HEK293T (cell line): Measurements from ENCODE around the gene RRAS2.

ENCODE experiments used
- CTCF ChIA-PET: fragments of 350-600 bp; formaldehyde crosslinking; extraction: SDS; loops from one replicate; lab custom pipeline; 2021; ENCODE audit warnings: antibody characterized with exemption, inconsistent platforms; lab: Yijun Ruan, JAX
- POLR2A ChIA-PET: fragments of 350-600 bp; formaldehyde crosslinking; extraction: SDS; loops from one replicate; lab custom pipeline; 2020; ENCODE audit warnings: antibody characterized with exemption, inconsistent platforms; lab: Yijun Ruan, JAX
- DNase-seq: peaks from one replicate; pipeline ENCODE4 v3.0.0; 2012; ENCODE audit warnings: mixed read lengths; ENCODE audit errors: extremely low spot score
- ARNT ChIP-seq: fragments of 450-650 bp; IDR thresholded peaks from 2 replicates; pipeline ENCODE4 v1.6.1; 2017; ENCODE audit warnings: mild to moderate bottlenecking
- BHLHE40 ChIP-seq: fragments of 450-650 bp; IDR thresholded peaks from 2 replicates; pipeline ENCODE4 v1.6.1; 2016; ENCODE audit warnings: mild to moderate bottlenecking, moderate library complexity, borderline replicate concordance
- CTBP1 ChIP-seq: fragments of 450-650 bp; IDR thresholded peaks from 2 replicates; pipeline ENCODE4 v1.6.1; 2016; ENCODE audit warnings: borderline replicate concordance
- ELF4 ChIP-seq: fragments of 450-650 bp; IDR thresholded peaks from 2 replicates; pipeline ENCODE4 v1.6.1; 2017; ENCODE audit warnings: antibody characterized with exemption
- FOXA1 ChIP-seq: fragments of 450-650 bp; IDR thresholded peaks from 2 replicates; pipeline ENCODE4 v1.6.1; 2016; ENCODE audit warnings: mild to moderate bottlenecking
- FOXK2 ChIP-seq: fragments of 450-650 bp; IDR thresholded peaks from 2 replicates; pipeline ENCODE4 v1.6.1; 2016; ENCODE audit warnings: mild to moderate bottlenecking
- FOXM1 ChIP-seq: fragments of 450-650 bp; IDR thresholded peaks from 2 replicates; pipeline ENCODE4 v1.6.1; 2017; ENCODE audit warnings: mild to moderate bottlenecking, borderline replicate concordance
- HDGF ChIP-seq: fragments of 450-650 bp; IDR thresholded peaks from 2 replicates; pipeline ENCODE4 v1.6.1; 2017; ENCODE audit warnings: antibody characterized with exemption, borderline replicate concordance
- L3MBTL2 ChIP-seq: fragments of 450-650 bp; conservative IDR thresholded peaks from 2 replicates; pipeline ENCODE4 v1.6.1; 2016; ENCODE audit warnings: mild to moderate bottlenecking
- LEF1 ChIP-seq: fragments of 450-650 bp; IDR thresholded peaks from 2 replicates; pipeline ENCODE4 v1.6.1; 2017; ENCODE audit warnings: mild to moderate bottlenecking, borderline replicate concordance
- NFRKB ChIP-seq: fragments of 450-650 bp; IDR thresholded peaks from 2 replicates; pipeline ENCODE4 v1.6.1; 2016; ENCODE audit warnings: mild to moderate bottlenecking, moderate library complexity
- PKNOX1 ChIP-seq: fragments of 450-650 bp; IDR thresholded peaks from 2 replicates; pipeline ENCODE4 v1.6.1; 2016
- SP1 ChIP-seq: fragments of 450-650 bp; IDR thresholded peaks from 2 replicates; pipeline ENCODE4 v1.6.1; 2017
- SUZ12 ChIP-seq: fragments of 450-650 bp; IDR thresholded peaks from 2 replicates; pipeline ENCODE4 v1.6.1; 2016; ENCODE audit warnings: mild to moderate bottlenecking
- TARDBP ChIP-seq: fragments of 450-650 bp; IDR thresholded peaks from 2 replicates; pipeline ENCODE4 v1.6.1; 2016
- ZNF384 ChIP-seq: fragments of 450-650 bp; IDR thresholded peaks from 2 replicates; pipeline ENCODE4 v1.6.1; 2016

RRAS2 gene

GRCh38 chr11:14320020-14320419, 39.0 kb downstream of the RRAS2 start:
- DNase-seq: no peak
- POLR2A ChIA-PET: no interaction called here
- CTCF ChIA-PET: interaction anchor here (1.4 kb wide), 1 partner anchor 19 kb away, joined by 3 read pairs; no protein-coding TSS in a partner anchor

GRCh38 chr11:14318581-14318981, 40.4 kb downstream of the RRAS2 start:
- TF ChIP-seq L3MBTL2 (no peak), ARNT (no peak), FOXM1 (no peak), PKNOX1 (no peak), LEF1 (no peak), SUZ12 (no peak), FOXA1 (no peak), HDGF (no peak)
- CTCF ChIA-PET: interaction anchor here (0.8 to 1.8 kb wide), 2 partner anchors 10 to 100 kb away, joined by 3 to 5 read pairs; no protein-coding TSS in a partner anchor
- no peak for DNase-seq
- POLR2A ChIA-PET: interaction anchor here (0.8 kb wide), 1 partner anchor 40 kb away, joined by 3 read pairs; no protein-coding TSS in a partner anchor

More at GRCh38 chr11:14320020-14320419, 39.0 kb downstream of the RRAS2 start:
- TF ChIP-seq CTBP1 (no peak), TARDBP (no peak), NFRKB (no peak), ELF4 (no peak), ZNF384 (no peak), PKNOX1 (no peak), ARNT (no peak), L3MBTL2 (no peak), LEF1 (no peak), SP1 (no peak), HDGF (no peak)

GRCh38 chr11:14317659-14318325, 41.2 kb downstream of the RRAS2 start:
- TF ChIP-seq FOXK2 (no peak), L3MBTL2 (no peak), LEF1 (no peak), FOXM1 (no peak), ARNT (no peak), ELF4 (no peak), PKNOX1 (no peak), TARDBP (no peak), SP1 (no peak), BHLHE40 (no peak), HDGF (no peak)
- no peak for DNase-seq
- CTCF ChIA-PET: interaction anchor here (1.8 kb wide), 1 partner anchor 9 kb away, joined by 5 read pairs; no protein-coding TSS in a partner anchor
- POLR2A ChIA-PET: no interaction called here

- ChIA-PET CTCF (no interaction called here), POLR2A (no interaction called here)
- TF ChIP-seq ARNT: no peak
- no peak for TF ChIP-seq CTBP1
- TF ChIP-seq LEF1: no peak
- no peak for TF ChIP-seq TARDBP
- TF ChIP-seq FOXA1: no peak
- TF ChIP-seq ELF4: no peak
- no peak for TF ChIP-seq FOXK2
- TF ChIP-seq BHLHE40: no peak
- TF ChIP-seq PKNOX1: no peak
- TF ChIP-seq FOXM1: no peak
- TF ChIP-seq L3MBTL2: no peak
- TF ChIP-seq SUZ12: no peak
- no peak for TF ChIP-seq NFRKB
- TF ChIP-seq ZNF384: no peak
- TF ChIP-seq SP1: no peak
- TF ChIP-seq HDGF: no peak
- DNase-seq: no peak
These were observed 43.9 kb downstream of the RRAS2 start for GRCh38 chr11:14315130-14315529.

- CTCF ChIA-PET: no interaction called here
- TF ChIP-seq HDGF: no peak
- no peak for TF ChIP-seq ARNT
- no peak for TF ChIP-seq BHLHE40
- TF ChIP-seq FOXK2: no peak
- no peak for TF ChIP-seq FOXM1
- no peak for TF ChIP-seq PKNOX1
- TF ChIP-seq TARDBP: no peak
- TF ChIP-seq L3MBTL2: no peak
- TF ChIP-seq ELF4: no peak
- TF ChIP-seq SUZ12: no peak
- TF ChIP-seq FOXA1: no peak
These were observed 44.9 kb downstream of the RRAS2 start for GRCh38 chr11:14314127-14314526.

More at GRCh38 chr11:14314127-14314526, 44.9 kb downstream of the RRAS2 start:
- no peak for DNase-seq
- POLR2A ChIA-PET: no interaction called here
